DOHH2 (cell line): ENCODE data around the gene FAM53A.

Experiments used
- H3F3A ChIP-seq: fragments of 200-600 bp; sonication (generic), shearing (Covaris generic); 2 replicates; pipeline ENCODE4 v1.6.0; 2016; ENCODE audit warnings: antibody characterized with exemption, mild to moderate bottlenecking; ENCODE audit not compliant: control insufficient read depth, insufficient read depth
- H3K27ac ChIP-seq: fragments of 200-600 bp; sonication (generic); 2 replicates; pipeline ENCODE4 v1.5.1; 2014; ENCODE audit warnings: low read depth, mild to moderate bottlenecking, low read length, moderate library complexity
- H3K27me3 ChIP-seq: fragments of 200-600 bp; sonication (generic); 2 replicates; pipeline ENCODE4 v1.6.1; 2014; ENCODE audit warnings: mild to moderate bottlenecking, low read length, mixed read lengths; ENCODE audit not compliant: control insufficient read depth
- H3K36me3 ChIP-seq: fragments of 200-600 bp; sonication (generic); 2 replicates; pipeline ENCODE4 v1.6.1; 2014; ENCODE audit warnings: mild to moderate bottlenecking, low read length, moderate library complexity, mixed read lengths; ENCODE audit not compliant: control insufficient read depth
- H3K4me1 ChIP-seq: fragments of 200-600 bp; sonication (generic); 2 replicates; pipeline ENCODE4 v1.6.1; 2014; ENCODE audit warnings: mild to moderate bottlenecking, low read length, mixed read lengths; ENCODE audit not compliant: control insufficient read depth
- H3K4me2 ChIP-seq: fragments of 200-600 bp; sonication (generic); 2 replicates; pipeline ENCODE4 v1.6.0; 2014; ENCODE audit warnings: mild to moderate bottlenecking, low read length, moderate library complexity
- H3K4me3 ChIP-seq: fragments of 200-600 bp; sonication (generic); 2 replicates; pipeline ENCODE4 v1.5.1; 2014; ENCODE audit warnings: mild to moderate bottlenecking, low read length, mixed read lengths
- H3K79me2 ChIP-seq: fragments of 200-600 bp; sonication (generic); 2 replicates; pipeline ENCODE4 v1.6.1; 2014; ENCODE audit warnings: mild to moderate bottlenecking, low read length, mixed read lengths; ENCODE audit not compliant: control insufficient read depth
- H3K9me2 ChIP-seq: fragments of 200-600 bp; sonication (generic); replicated peaks from 2 replicates; pipeline ENCODE4 v1.6.1; 2014; ENCODE audit warnings: mild to moderate bottlenecking, low read length, mixed read lengths; ENCODE audit not compliant: control insufficient read depth
- H3K9me3 ChIP-seq: fragments of 200-600 bp; sonication (generic); 2 replicates; pipeline ENCODE4 v1.6.1; 2014; ENCODE audit warnings: antibody characterized with exemption, low read length, mixed read lengths; ENCODE audit not compliant: control insufficient read depth, insufficient read depth
- H4K20me1 ChIP-seq: fragments of 200-600 bp; sonication (generic); 2 replicates; pipeline ENCODE4 v1.6.0; 2014; ENCODE audit warnings: low read depth, mild to moderate bottlenecking, antibody characterized with exemption, low read length, moderate library complexity; ENCODE audit not compliant: control insufficient read depth, insufficient read depth
- CTCF ChIP-seq: fragments of 200-600 bp; sonication (generic); IDR thresholded peaks from one replicate; pipeline ENCODE4 v1.5.1; 2014; ENCODE audit warnings: antibody characterized with exemption, mild to moderate bottlenecking, low read depth, low read length; ENCODE audit not compliant: poor library complexity, severe bottlenecking
- EZH2phosphoT487 ChIP-seq: fragments of 200-600 bp; sonication (generic); IDR thresholded peaks from 2 replicates; pipeline ENCODE4 v1.6.1; 2017; ENCODE audit warnings: borderline replicate concordance, mild to moderate bottlenecking, antibody characterized with exemption, low read length, moderate library complexity, mixed read lengths

FAM53A gene

GRCh38 chr4:1593458-1593857, 90.7 kb downstream of the FAM53A start:
- no peaks in the 10 kb centered on the region for H3K4me1 ChIP-seq
- no peaks in the 10 kb centered on the region for H3K9me2 ChIP-seq
- TF ChIP-seq EZH2phosphoT487 (no peak), CTCF (no peak)
- H3K36me3 ChIP-seq: no peaks in the 10 kb centered on the region
- H4K20me1 ChIP-seq: no peaks in the 10 kb centered on the region
- H3K27me3 ChIP-seq: no peaks in the 10 kb centered on the region
- H3F3A ChIP-seq: no peaks in the 10 kb centered on the region
- H3K4me3 ChIP-seq: no peak overlapping the region
- H3K27ac ChIP-seq: no peak overlapping the region
- no peaks in the 10 kb centered on the region for H3K79me2 ChIP-seq
- no peak overlapping the region for H3K4me2 ChIP-seq
- H3K9me3 ChIP-seq: peaks cover 37% of the 10 kb centered on the region

- H3K27me3 ChIP-seq: no peaks in the 10 kb centered on the region
- H3K4me2 ChIP-seq: no peak overlapping the region
- H3K4me1 ChIP-seq: no peaks in the 10 kb centered on the region
- no peak overlapping the region for H3K27ac ChIP-seq
- H3K79me2 ChIP-seq: no peaks in the 10 kb centered on the region
- no peaks in the 10 kb centered on the region for H3F3A ChIP-seq
- H3K4me3 ChIP-seq: no peak overlapping the region
- no peak for TF ChIP-seq CTCF
- no peak for TF ChIP-seq EZH2phosphoT487
- H3K9me2 ChIP-seq: no peaks in the 10 kb centered on the region
- peaks cover 37% of the 10 kb centered on the region for H3K9me3 ChIP-seq
- H3K36me3 ChIP-seq: no peaks in the 10 kb centered on the region
- no peaks in the 10 kb centered on the region for H4K20me1 ChIP-seq
Measured at GRCh38 chr4:1592709-1593417, 91.2 kb downstream of the FAM53A start.

GRCh38 chr4:1592068-1592708, 91.9 kb downstream of the FAM53A start:
- Histone ChIP-seq H3K9me2 (no peaks in the 10 kb centered on the region), H3K27me3 (no peaks in the 10 kb centered on the region), H3K36me3 (no peaks in the 10 kb centered on the region), H3K4me3 (no peak overlapping the region), H3K4me2 (no peak overlapping the region), H4K20me1 (no peaks in the 10 kb centered on the region), H3K4me1 (no peaks in the 10 kb centered on the region), H3K27ac (no peak overlapping the region), H3K9me3 (peaks cover 37% of the 10 kb centered on the region), H3K79me2 (no peaks in the 10 kb centered on the region), H3F3A (no peaks in the 10 kb centered on the region)
- TF ChIP-seq EZH2phosphoT487 (no peak), CTCF (no peak)
